ENCODE data around the gene OLFM2. TPM values are rescaled to one million over a fixed set of nuclear protein-coding genes. Genes with fewer than 3 reads are reported as not detected.

OLFM2 gene
- total RNA-seq, 1 experiment from 2014 or later = 75.6 TPM

- H3K9ac ChIP-seq (ENCODE audit: extremely low read depth, insufficient read length, low read length) = no peak overlapping the region
- no peak overlapping the region for H3K23ac ChIP-seq (ENCODE audit: insufficient read length, low read depth, low read length)
- H4K20me1 ChIP-seq (ENCODE audit: control insufficient read depth, insufficient read depth, insufficient read length) = peaks cover 2% of the 10 kb centered on the region
- H3K4me2 ChIP-seq (ENCODE audit: insufficient read depth, insufficient read length, low read length) = peak overlapping the region; percentile 92
- Mint-ChIP-seq H3K9me3 (no peaks in the 10 kb centered on the region; a peak in 1 of 5 replicates), H3K4me3 (peak overlapping the region; percentile 65 to 84), H3K4me1 (peaks cover 16 to 20% of the 10 kb centered on the region in 2 experiments), H3K27ac (no peak overlapping the region), H3K27me3 (ENCODE audit: low read depth) (no peaks in the 10 kb centered on the region; the same call in 1 of the 2 replicates), H3K36me3 (ENCODE audit: insufficient read depth in 1 of 3, low read depth in 3 of 3) (peaks cover 2 to 6% (median 4%) of the 10 kb centered on the region in 3 experiments; a peak in 6 of 7 replicates)
- no peak overlapping the region for H4K5ac ChIP-seq (ENCODE audit: insufficient read length, low read depth, low read length)
- H3K27me3 ChIP-seq (ENCODE audit: insufficient read depth, low read length) = no peaks in the 10 kb centered on the region
- no peak overlapping the region for H2BK12ac ChIP-seq (ENCODE audit: insufficient read length, low read depth, low read length)
- no peak overlapping the region for H2BK5ac ChIP-seq (ENCODE audit: insufficient read length, low read length)
- no peak overlapping the region for H2BK15ac ChIP-seq (ENCODE audit: low read depth, low read length)
- peaks cover 11% of the 10 kb centered on the region for H3K23me2 ChIP-seq (ENCODE audit: insufficient read length, low read depth, low read length, poor library complexity, severe bottlenecking)
- H4K91ac ChIP-seq (ENCODE audit: insufficient read length, low read depth, low read length) = no peak overlapping the region
- no peaks in the 10 kb centered on the region; the same call in 1 of the 2 replicates for H3K79me2 ChIP-seq (ENCODE audit: insufficient read depth, low read length)
- no peak overlapping the region for H2BK120ac ChIP-seq (ENCODE audit: low read depth, low read length, poor library complexity, severe bottlenecking)
- H3K4ac ChIP-seq (ENCODE audit: low read depth, low read length) = no peak overlapping the region
- peak overlapping the region; percentile 69 for H3K18ac ChIP-seq (ENCODE audit: insufficient read length, low read depth, low read length)
- H2AK5ac ChIP-seq (ENCODE audit: insufficient read length, low read length) = no peak overlapping the region
- no peak for TF ChIP-seq CTCF (conservative IDR thresholded peaks at IDR 0.05)
- peak; percentile 55 for DNase-seq
- H2AFZ ChIP-seq (ENCODE audit: low read length) = no peak overlapping the region
- H3K9me3 ChIP-seq (ENCODE audit: control insufficient read depth, low read depth, low read length) = no peaks in the 10 kb centered on the region
- H3K4me1 ChIP-seq (ENCODE audit: insufficient read depth, low read length) = no peaks in the 10 kb centered on the region; the same call in 1 of the 2 replicates
- no peak overlapping the region for H4K8ac ChIP-seq (replicated peaks; ENCODE audit: insufficient read length, low read depth, low read length)
- WGBS (ENCODE audit: extremely low coverage, insufficient read length, low lambda C conversion rate) = no CpG with 5 or more reads among the region's 27 CpGs
- 0 out of 2 replicates have a peak overlapping the region, but pooled peaks have one; percentile 72 for H3K14ac ChIP-seq (ENCODE audit: insufficient read depth, low read length)
- H3K79me1 ChIP-seq (ENCODE audit: insufficient read depth, low read depth, low read length, poor library complexity, severe bottlenecking) = peaks cover 3% of the 10 kb centered on the region
- no peak overlapping the region for H3K27ac ChIP-seq (ENCODE audit: insufficient read length, low read depth, low read length)
- H3K56ac ChIP-seq (ENCODE audit: insufficient read length, low read depth, low read length) = no peak overlapping the region
- H3T11ph ChIP-seq (ENCODE audit: low read length) = no peak overlapping the region
- H2BK20ac ChIP-seq (ENCODE audit: low read depth, low read length, poor library complexity, severe bottlenecking) = no peak overlapping the region
Measured at GRCh38 chr19:9914001-9914314, 22.4 kb downstream of the OLFM2 start.
